Measurements from ENCODE around the gene PLD1. TPM values are rescaled to one million over a fixed set of nuclear protein-coding genes. Genes with fewer than 3 reads are reported as not detected.

PLD1 gene
- total and polyA plus RNA-seq, 8 donors: 3.4 to 43.0 (median 11.0) TPM

DNA sequence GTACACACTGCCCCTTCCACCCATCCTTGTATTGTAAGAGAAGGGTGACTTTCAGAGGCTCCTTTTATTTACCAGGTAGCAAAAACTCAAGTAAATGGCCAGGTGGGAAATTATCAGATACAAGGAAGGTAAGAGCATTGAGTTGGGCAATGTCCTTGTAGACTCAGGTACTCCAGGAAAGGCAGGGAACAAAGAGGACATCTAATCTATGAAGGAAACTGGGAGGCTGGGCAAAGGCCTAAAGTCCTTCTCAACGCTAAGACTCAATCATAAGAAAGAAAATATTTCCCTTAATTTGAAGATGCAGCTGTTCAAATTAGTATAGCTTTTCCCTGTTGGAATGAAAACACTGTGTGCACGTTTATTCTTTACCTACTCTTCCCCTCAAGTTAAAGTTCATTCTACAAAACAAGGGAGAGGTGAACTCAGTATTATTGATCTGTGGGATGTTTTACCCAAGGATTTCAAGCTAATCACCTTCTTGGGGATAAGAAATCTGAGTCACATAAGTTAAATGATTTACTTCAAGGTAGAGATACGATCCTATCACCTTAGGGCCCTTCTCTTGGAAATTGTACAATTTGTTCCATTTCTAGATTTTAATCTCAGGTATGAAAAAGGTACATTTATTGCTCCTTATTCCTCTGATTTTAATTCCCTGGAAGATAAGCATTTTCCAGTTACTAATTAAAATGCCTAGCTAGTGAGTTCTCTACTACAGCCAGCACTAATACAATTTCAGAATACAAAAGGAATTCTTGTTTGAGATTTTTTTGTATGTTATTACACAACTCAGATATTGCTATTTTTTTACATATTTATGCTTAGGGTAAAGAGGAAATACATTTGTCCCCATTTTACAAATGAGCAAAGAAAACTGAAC lies 80.6 kb downstream of the PLD1 start:
- intact Hi-C loops (cut with DNase I; ENCODE audit: low total_unique reads): no loop called here
- Histone ChIP-seq H3K27me3 (no peaks in the 10 kb centered on the region), H3K9me3 (no peaks in the 10 kb centered on the region), H3K36me3 (peaks cover 0 to 26% (median 19%) of the 10 kb centered on the region in 4 donors), H3K4me1 (no peaks in the 10 kb centered on the region), H3K4me3 (no peak overlapping the region), H3K27ac (no peak overlapping the region)
- TF ChIP-seq EP300 (IDR thresholded peaks at IDR 0.05): no peak
- TF ChIP-seq POLR2A (IDR thresholded peaks at IDR 0.05): no peak
- TF ChIP-seq, protein P1, sequence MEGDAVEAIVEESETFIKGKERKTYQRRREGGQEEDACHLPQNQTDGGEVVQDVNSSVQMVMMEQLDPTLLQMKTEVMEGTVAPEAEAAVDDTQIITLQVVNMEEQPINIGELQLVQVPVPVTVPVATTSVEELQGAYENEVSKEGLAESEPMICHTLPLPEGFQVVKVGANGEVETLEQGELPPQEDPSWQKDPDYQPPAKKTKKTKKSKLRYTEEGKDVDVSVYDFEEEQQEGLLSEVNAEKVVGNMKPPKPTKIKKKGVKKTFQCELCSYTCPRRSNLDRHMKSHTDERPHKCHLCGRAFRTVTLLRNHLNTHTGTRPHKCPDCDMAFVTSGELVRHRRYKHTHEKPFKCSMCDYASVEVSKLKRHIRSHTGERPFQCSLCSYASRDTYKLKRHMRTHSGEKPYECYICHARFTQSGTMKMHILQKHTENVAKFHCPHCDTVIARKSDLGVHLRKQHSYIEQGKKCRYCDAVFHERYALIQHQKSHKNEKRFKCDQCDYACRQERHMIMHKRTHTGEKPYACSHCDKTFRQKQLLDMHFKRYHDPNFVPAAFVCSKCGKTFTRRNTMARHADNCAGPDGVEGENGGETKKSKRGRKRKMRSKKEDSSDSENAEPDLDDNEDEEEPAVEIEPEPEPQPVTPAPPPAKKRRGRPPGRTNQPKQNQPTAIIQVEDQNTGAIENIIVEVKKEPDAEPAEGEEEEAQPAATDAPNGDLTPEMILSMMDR (IDR thresholded peaks at IDR 0.05): no peak
- TF ChIP-seq POLR2AphosphoS5 (IDR thresholded peaks at IDR 0.05): peak in 1 of 3 donors; percentile 67
- peak in 1 of 2 donors; percentile 27 for DNase-seq
- WGBS, 5 donors: 55 to 73% (median 63%) methylated on average over 3 of the region's 3 CpGs

- peaks cover 0 to 40% (median 31%) of the 10 kb centered on the region in 4 donors for H3K36me3 ChIP-seq
- DNase-seq: no peak
- no peak overlapping the region for H3K4me3 ChIP-seq
- no peaks in the 10 kb centered on the region for H3K27me3 ChIP-seq
- H3K27ac ChIP-seq: no peak overlapping the region
- intact Hi-C loops (cut with DNase I; ENCODE audit: low total_unique reads): no loop called here
- no peaks in the 10 kb centered on the region for H3K4me1 ChIP-seq
- H3K9me3 ChIP-seq: no peaks in the 10 kb centered on the region
- TF ChIP-seq, protein P1 (IDR thresholded peaks at IDR 0.05): no peak
- no peak for TF ChIP-seq POLR2AphosphoS5 (IDR thresholded peaks at IDR 0.05)
- no peak for TF ChIP-seq POLR2A (IDR thresholded peaks at IDR 0.05)
- TF ChIP-seq EP300 (IDR thresholded peaks at IDR 0.05): no peak
- 76 to 83% (median 78%) methylated on average over 3 of the region's 3 CpGs for WGBS, 5 donors
These were observed 83.0 kb downstream of the PLD1 start for GRCh38 chr3:171727288-171727687.

GRCh38 chr3:171718493-171719185 lies 91.6 kb downstream of the PLD1 start:
- TF ChIP-seq EP300 (IDR thresholded peaks at IDR 0.05) (no peak), POLR2AphosphoS5 (IDR thresholded peaks at IDR 0.05) (no peak), POLR2A (IDR thresholded peaks at IDR 0.05) (no peak)
- TF ChIP-seq, protein P1 (IDR thresholded peaks at IDR 0.05): no peak
- H3K27me3 ChIP-seq: no peaks in the 10 kb centered on the region
- intact Hi-C loops (cut with DNase I; ENCODE audit: low total_unique reads): no loop called here
- no peak for DNase-seq
- H3K4me3 ChIP-seq: no peak overlapping the region
- H3K4me1 ChIP-seq: no peaks in the 10 kb centered on the region
- 70 to 90% (median 87%) methylated on average over 4 of the region's 4 CpGs for WGBS, 5 donors
- H3K36me3 ChIP-seq: peaks cover 0 to 25% (median 9%) of the 10 kb centered on the region in 4 donors
- H3K27ac ChIP-seq: no peak overlapping the region
- H3K9me3 ChIP-seq: no peaks in the 10 kb centered on the region

DNA sequence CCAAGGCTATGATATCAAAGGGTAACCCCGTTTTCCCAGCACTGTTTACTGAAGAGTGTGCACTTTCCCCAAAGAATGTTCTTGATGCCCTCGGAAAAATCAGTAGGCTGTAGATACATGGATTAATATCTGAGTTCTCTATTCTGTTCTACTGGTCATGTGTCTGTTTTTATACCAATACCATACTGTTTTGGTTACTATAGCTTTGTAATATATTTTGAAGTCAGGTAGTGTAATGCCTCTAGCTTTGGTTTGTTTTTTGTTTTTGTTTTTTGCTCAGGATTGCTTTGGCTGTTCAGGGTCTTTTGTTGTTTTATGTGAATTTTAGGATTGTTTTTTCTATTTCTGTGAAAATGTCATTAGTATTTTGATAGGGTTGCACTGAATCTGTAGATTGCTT lies 95.1 kb downstream of the PLD1 start:
- H3K9me3 ChIP-seq: no peaks in the 10 kb centered on the region
- no peak for DNase-seq
- WGBS, 5 donors: 95 to 96% (median 95%) methylated on average over 2 of the region's 2 CpGs
- peaks cover 0 to 26% (median 24%) of the 10 kb centered on the region in 4 donors for H3K36me3 ChIP-seq
- H3K4me1 ChIP-seq: no peaks in the 10 kb centered on the region
- H3K27ac ChIP-seq: no peak overlapping the region
- intact Hi-C loops (cut with DNase I; ENCODE audit: low total_unique reads): no loop called here
- H3K27me3 ChIP-seq: no peaks in the 10 kb centered on the region
- H3K4me3 ChIP-seq: no peak overlapping the region
- TF ChIP-seq POLR2AphosphoS5 (IDR thresholded peaks at IDR 0.05) (no peak), POLR2A (IDR thresholded peaks at IDR 0.05) (no peak), EP300 (IDR thresholded peaks at IDR 0.05) (no peak)
- TF ChIP-seq, protein P1 (IDR thresholded peaks at IDR 0.05): no peak
